Measurements from ENCODE around the gene DDX10.

- no peak for TF ChIP-seq POLR2AphosphoS5 (IDR thresholded peaks at IDR 0.05; ENCODE audit: low read depth)
- no peak for TF ChIP-seq CTCF (IDR thresholded peaks at IDR 0.05; ENCODE audit: insufficient read depth, low read length)
- TF ChIP-seq GABPA (IDR thresholded peaks at IDR 0.05; ENCODE audit: low read depth): no peak
- no peak for TF ChIP-seq SPI1 (IDR thresholded peaks at IDR 0.05; ENCODE audit: borderline replicate concordance, low read depth)
Observed at GRCh38 chr11:108713076-108713790, 48.4 kb downstream of the DDX10 start.

Measured in HL-60 (cell line).